GM12878 (cell line): ENCODE data around the gene ASIC5. TPM values are rescaled to one million over a fixed set of nuclear protein-coding genes. Genes with fewer than 3 reads are reported as not detected.

Experiments
- ATAC-seq: fragments of 200-7000 bp; cut with Tn5 transposase; 3 replicates; pipeline ENCODE4 v1.9.1; 2020; ENCODE audit warnings: mild to moderate bottlenecking, moderate library complexity
- BruUV-seq: library from RNA; stranded (reverse); fragments of 400-500 nt; replicated peaks from 2 replicates; lab custom pipeline; 2021; lab: Mats Ljungman, UMichigan
- CTCF ChIA-PET: fragments of 300-600 bp; sonication (Branson Sonifier 250); formaldehyde crosslinking; extraction: SDS; loops from one replicate; lab custom pipeline; 2021; ENCODE audit warnings: inconsistent platforms; lab: Yijun Ruan, JAX
- POLR2A ChIA-PET: fragments of 350-600 bp; formaldehyde crosslinking; extraction: SDS; loops from one replicate; lab custom pipeline; 2021; ENCODE audit warnings: inconsistent platforms; lab: Charles Lee
- RAD21 ChIA-PET: fragments of 300-600 bp; sonication (Branson Sonifier 250); formaldehyde crosslinking; loops from one replicate; lab custom pipeline; 2023; ENCODE audit warnings: antibody characterized with exemption; ENCODE audit not compliant: unreplicated experiment; lab: Charles Lee
- SMC1A ChIA-PET: fragments of 300-600 bp; sonication (Branson Sonifier 250); formaldehyde crosslinking; loops from one replicate; lab custom pipeline; 2023; ENCODE audit not compliant: unreplicated experiment, uncharacterized antibody; lab: Charles Lee
- DNase-seq: peaks from one replicate; pipeline ENCODE4 v3.0.0-alpha.2; 2011; ENCODE audit warnings: low read depth, low spot score
- FAIRE-seq: peaks from 3 replicates; lab custom pipeline; 2011; peaks lifted over from hg19 to GRCh38; lab: Jason Lieb, UNC
- H2AFZ ChIP-seq: 2 replicates; pipeline ENCODE4 v1.6.0; 2011; ENCODE audit warnings: low read depth, low read length, control low read depth; ENCODE audit not compliant: control insufficient read depth
- H3K27ac ChIP-seq: 2 replicates; pipeline ENCODE4 v1.5.1; 2011; ENCODE audit warnings: control low read depth; ENCODE audit not compliant: control insufficient read depth, insufficient read depth
- H3K27me3 ChIP-seq, 2 experiments: replicated peaks in 1 of 2; 2 replicates each; pipeline versions ENCODE4 v1.6.0 to v1.6.1; 2011; ENCODE audit warnings: low read length in 1 of 2; ENCODE audit not compliant: control insufficient read depth in 2 of 2, insufficient read depth in 2 of 2
- H3K36me3 ChIP-seq, 2 experiments: 2 replicates each; pipeline ENCODE4 v1.5.1; 2011; ENCODE audit warnings: low read length in 1 of 2; ENCODE audit not compliant: control insufficient read depth in 2 of 2, insufficient read depth in 2 of 2
- H3K4me1 ChIP-seq: 2 replicates; pipeline ENCODE4 v1.6.1; 2011; ENCODE audit warnings: mild to moderate bottlenecking, low read length, moderate library complexity, mixed read lengths; ENCODE audit not compliant: control insufficient read depth, insufficient read depth
- H3K4me2 ChIP-seq: 2 replicates; pipeline ENCODE4 v1.6.0; 2011; ENCODE audit warnings: control low read depth; ENCODE audit not compliant: control insufficient read depth, insufficient read depth
- H3K4me3 ChIP-seq: fragments of 200-600 bp; sonication (generic); 2 replicates; pipeline ENCODE4 v1.5.1; 2016
- H3K79me2 ChIP-seq: 2 replicates; pipeline ENCODE4 v1.6.0; 2011; ENCODE audit warnings: low read length; ENCODE audit not compliant: control insufficient read depth, insufficient read depth
- H3K9ac ChIP-seq: 2 replicates; pipeline ENCODE4 v1.8.0; 2011; ENCODE audit warnings: low read length, control low read depth, mixed read lengths; ENCODE audit not compliant: control insufficient read depth, insufficient read depth
- H3K9me3 ChIP-seq: replicated peaks from 3 replicates; pipeline ENCODE4 v1.5.1; 2011; ENCODE audit warnings: mild to moderate bottlenecking, low read length; ENCODE audit not compliant: control insufficient read depth, insufficient read depth
- H4K20me1 ChIP-seq: 2 replicates; pipeline ENCODE4 v1.6.0; 2011; ENCODE audit not compliant: control insufficient read depth, insufficient read depth
- EZH2 ChIP-seq: IDR thresholded peaks from 2 replicates; pipeline ENCODE4 v1.6.1; 2012; ENCODE audit warnings: low read depth, mild to moderate bottlenecking, control low read depth, inconsistent platforms, low read length, borderline replicate concordance; ENCODE audit not compliant: control insufficient read depth
- NR2C1 ChIP-seq: fragments of 450-650 bp; IDR thresholded peaks from 2 replicates; pipeline ENCODE4 v1.6.1; 2017; ENCODE audit warnings: antibody characterized with exemption, mild to moderate bottlenecking, moderate library complexity
- PML ChIP-seq: IDR thresholded peaks from 2 replicates; pipeline ENCODE4 v1.6.1; 2012; ENCODE audit warnings: low read length, inconsistent platforms
- RUNX3 ChIP-seq: IDR thresholded peaks from 2 replicates; pipeline ENCODE4 v1.6.1; 2012; ENCODE audit warnings: low read length, inconsistent platforms
- SMAD5 ChIP-seq: IDR thresholded peaks from 2 replicates; pipeline ENCODE4 v1.6.1; 2016; ENCODE audit warnings: antibody characterized with exemption, low read depth
- SP1 ChIP-seq: IDR thresholded peaks from one replicate; pipeline ENCODE4 v1.6.1; 2011; ENCODE audit warnings: low read depth, low read length
- TCF12 ChIP-seq: IDR thresholded peaks from 2 replicates; pipeline ENCODE4 v1.6.1; 2011; ENCODE audit warnings: low read depth, mild to moderate bottlenecking, low read length
- TCF3 ChIP-seq: IDR thresholded peaks from 2 replicates; pipeline ENCODE4 v1.6.1; 2012; ENCODE audit warnings: low read depth, mild to moderate bottlenecking, low read length, borderline replicate concordance; ENCODE audit not compliant: insufficient read depth
- ZNF207 ChIP-seq: fragments of 450-650 bp; IDR thresholded peaks from 2 replicates; pipeline ENCODE4 v1.6.1; 2014; ENCODE audit warnings: antibody characterized with exemption, mild to moderate bottlenecking, borderline replicate concordance
- ZSCAN29 ChIP-seq: fragments of 450-650 bp; IDR thresholded peaks from 2 replicates; pipeline ENCODE4 v1.6.1; 2017; ENCODE audit warnings: mild to moderate bottlenecking, moderate library complexity
- whole genome bisulfite sequencing: methylation state at CpG from one replicate; pipeline ENCODE4 v1.1.6; 2016; ENCODE audit warnings: low lambda C conversion rate; ENCODE audit not compliant: insufficient replicate concordance, insufficient coverage; ENCODE audit errors: missing lambda C conversion rate; 5-methylcytosine and 5-hydroxymethylcytosine counted together
- in situ Hi-C: fragments of 300-500 bp; cut with MboI; formaldehyde crosslinking; loops from 9 replicates; pipeline ENCODE4 v1.14.3; 2018; ENCODE audit warnings: mixed read lengths
- intact Hi-C: fragments of 100-400 bp; cut with micrococcal nuclease; formaldehyde crosslinking; loops from one replicate; pipeline ENCODE4 v1.14.2; 2022; ENCODE audit not compliant: unreplicated experiment
- polyA plus RNA-seq, 11 experiments: library from polyadenylated mRNA; depleted of rRNA in 4 of 11; unstranded in 6 of 11; stranded (reverse) in 5 of 11; fragments of >200 nt; fragmentation: Nextera tagmentation in 4 of 11; fragmentation: Illumina TruSeq in 1 of 11; extraction: Ambion mirVana in 4 of 11; extraction: Trizol in 1 of 11; gene quantifications; 1 replicate in 1 of 11; 2 replicates in 10 of 11; pipeline versions ENCODE4 v1.2.1 to v1.2.3, GENCODE V29; 2011 to 2016; ENCODE audit warnings: inconsistent platforms in 2 of 11, missing spikeins in 2 of 11, low read depth in 1 of 11
- total RNA-seq, 4 experiments: library from RNA; depleted of rRNA in 3 of 4; stranded (reverse); fragments of >200 nt in 3 of 4; fragmentation: Illumina TruSeq in 1 of 4; extraction: Trizol in 1 of 4; gene quantifications; 2 replicates each; pipeline versions ENCODE4 v1.2.1 to v1.2.3, GENCODE V29; 2013 to 2021
- TF ChIP-seq, protein P1 (sequence below): fragments of 450-650 bp; IDR thresholded peaks from 2 replicates; pipeline ENCODE4 v1.6.1; 2016; ENCODE audit warnings: mild to moderate bottlenecking, moderate library complexity, borderline replicate concordance
- TF ChIP-seq, protein P2 (sequence below): fragments of 450-650 bp; IDR thresholded peaks from 2 replicates; pipeline ENCODE4 v1.6.1; 2017; ENCODE audit warnings: mild to moderate bottlenecking, moderate library complexity
- TF ChIP-seq, protein P3 (sequence below): fragments of 450-650 bp; IDR thresholded peaks from 2 replicates; pipeline ENCODE4 v1.6.1; 2018; ENCODE audit warnings: mild to moderate bottlenecking, low read depth, moderate library complexity; ENCODE audit not compliant: partially characterized antibody

Gene ASIC5
- total and polyA plus RNA-seq, 10 of the 15 experiments (the other 5 are each of a cell fraction or from before 2014, with no cell fraction given) = not detected

DNA sequence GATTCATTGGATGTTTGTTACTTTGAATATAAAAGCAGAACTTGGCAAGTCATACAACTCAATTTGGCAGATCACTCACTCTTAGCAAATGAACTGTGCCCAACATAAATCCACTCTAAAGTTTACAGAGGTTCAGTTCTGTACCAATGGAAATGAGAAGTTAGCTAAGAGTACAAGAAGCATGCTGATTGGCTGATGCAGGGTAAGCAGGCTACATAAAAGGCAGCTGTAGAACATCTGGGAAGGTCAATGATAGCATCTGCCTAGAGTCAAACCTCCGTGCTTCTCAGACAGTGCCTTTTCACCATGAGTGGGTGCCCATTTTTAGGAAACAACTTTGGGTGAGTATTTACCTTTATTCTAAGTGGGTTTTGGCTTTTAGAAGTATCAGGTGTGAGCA is 37.4 kb upstream of the ASIC5 start, which contains the start of gene TDO2:
TDO2 (plus strand) TSS at position 244 of the 400 bp plus-strand sequence; CDS start at position 307, 63 bp downstream.
- CTCF ChIA-PET = interaction anchor here (1.1 to 1.6 kb wide), 2 partner anchors 10 to 49 kb away, joined by 3 to 4 read pairs; no protein-coding TSS in a partner anchor
- intact Hi-C loops = no loop called here
- TF ChIP-seq, protein P1, sequence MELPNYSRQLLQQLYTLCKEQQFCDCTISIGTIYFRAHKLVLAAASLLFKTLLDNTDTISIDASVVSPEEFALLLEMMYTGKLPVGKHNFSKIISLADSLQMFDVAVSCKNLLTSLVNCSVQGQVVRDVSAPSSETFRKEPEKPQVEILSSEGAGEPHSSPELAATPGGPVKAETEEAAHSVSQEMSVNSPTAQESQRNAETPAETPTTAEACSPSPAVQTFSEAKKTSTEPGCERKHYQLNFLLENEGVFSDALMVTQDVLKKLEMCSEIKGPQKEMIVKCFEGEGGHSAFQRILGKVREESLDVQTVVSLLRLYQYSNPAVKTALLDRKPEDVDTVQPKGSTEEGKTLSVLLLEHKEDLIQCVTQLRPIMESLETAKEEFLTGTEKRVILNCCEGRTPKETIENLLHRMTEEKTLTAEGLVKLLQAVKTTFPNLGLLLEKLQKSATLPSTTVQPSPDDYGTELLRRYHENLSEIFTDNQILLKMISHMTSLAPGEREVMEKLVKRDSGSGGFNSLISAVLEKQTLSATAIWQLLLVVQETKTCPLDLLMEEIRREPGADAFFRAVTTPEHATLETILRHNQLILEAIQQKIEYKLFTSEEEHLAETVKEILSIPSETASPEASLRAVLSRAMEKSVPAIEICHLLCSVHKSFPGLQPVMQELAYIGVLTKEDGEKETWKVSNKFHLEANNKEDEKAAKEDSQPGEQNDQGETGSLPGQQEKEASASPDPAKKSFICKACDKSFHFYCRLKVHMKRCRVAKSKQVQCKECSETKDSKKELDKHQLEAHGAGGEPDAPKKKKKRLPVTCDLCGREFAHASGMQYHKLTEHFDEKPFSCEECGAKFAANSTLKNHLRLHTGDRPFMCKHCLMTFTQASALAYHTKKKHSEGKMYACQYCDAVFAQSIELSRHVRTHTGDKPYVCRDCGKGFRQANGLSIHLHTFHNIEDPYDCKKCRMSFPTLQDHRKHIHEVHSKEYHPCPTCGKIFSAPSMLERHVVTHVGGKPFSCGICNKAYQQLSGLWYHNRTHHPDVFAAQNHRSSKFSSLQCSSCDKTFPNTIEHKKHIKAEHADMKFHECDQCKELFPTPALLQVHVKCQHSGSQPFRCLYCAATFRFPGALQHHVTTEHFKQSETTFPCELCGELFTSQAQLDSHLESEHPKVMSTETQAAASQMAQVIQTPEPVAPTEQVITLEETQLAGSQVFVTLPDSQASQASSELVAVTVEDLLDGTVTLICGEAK = no peak
- TF ChIP-seq TCF3 (no peak), NR2C1 (no peak), TCF12 (no peak), ZNF207 (no peak), ZSCAN29 (no peak), PML (no peak), EZH2 (no peak), SP1 (no peak), RUNX3 (no peak), SMAD5 (no peak)
- TF ChIP-seq, protein P2, sequence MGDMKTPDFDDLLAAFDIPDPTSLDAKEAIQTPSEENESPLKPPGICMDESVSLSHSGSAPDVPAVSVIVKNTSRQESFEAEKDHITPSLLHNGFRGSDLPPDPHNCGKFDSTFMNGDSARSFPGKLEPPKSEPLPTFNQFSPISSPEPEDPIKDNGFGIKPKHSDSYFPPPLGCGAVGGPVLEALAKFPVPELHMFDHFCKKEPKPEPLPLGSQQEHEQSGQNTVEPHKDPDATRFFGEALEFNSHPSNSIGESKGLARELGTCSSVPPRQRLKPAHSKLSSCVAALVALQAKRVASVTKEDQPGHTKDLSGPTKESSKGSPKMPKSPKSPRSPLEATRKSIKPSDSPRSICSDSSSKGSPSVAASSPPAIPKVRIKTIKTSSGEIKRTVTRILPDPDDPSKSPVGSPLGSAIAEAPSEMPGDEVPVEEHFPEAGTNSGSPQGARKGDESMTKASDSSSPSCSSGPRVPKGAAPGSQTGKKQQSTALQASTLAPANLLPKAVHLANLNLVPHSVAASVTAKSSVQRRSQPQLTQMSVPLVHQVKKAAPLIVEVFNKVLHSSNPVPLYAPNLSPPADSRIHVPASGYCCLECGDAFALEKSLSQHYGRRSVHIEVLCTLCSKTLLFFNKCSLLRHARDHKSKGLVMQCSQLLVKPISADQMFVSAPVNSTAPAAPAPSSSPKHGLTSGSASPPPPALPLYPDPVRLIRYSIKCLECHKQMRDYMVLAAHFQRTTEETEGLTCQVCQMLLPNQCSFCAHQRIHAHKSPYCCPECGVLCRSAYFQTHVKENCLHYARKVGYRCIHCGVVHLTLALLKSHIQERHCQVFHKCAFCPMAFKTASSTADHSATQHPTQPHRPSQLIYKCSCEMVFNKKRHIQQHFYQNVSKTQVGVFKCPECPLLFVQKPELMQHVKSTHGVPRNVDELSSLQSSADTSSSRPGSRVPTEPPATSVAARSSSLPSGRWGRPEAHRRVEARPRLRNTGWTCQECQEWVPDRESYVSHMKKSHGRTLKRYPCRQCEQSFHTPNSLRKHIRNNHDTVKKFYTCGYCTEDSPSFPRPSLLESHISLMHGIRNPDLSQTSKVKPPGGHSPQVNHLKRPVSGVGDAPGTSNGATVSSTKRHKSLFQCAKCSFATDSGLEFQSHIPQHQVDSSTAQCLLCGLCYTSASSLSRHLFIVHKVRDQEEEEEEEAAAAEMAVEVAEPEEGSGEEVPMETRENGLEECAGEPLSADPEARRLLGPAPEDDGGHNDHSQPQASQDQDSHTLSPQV = no peak
- TF ChIP-seq, protein P3, sequence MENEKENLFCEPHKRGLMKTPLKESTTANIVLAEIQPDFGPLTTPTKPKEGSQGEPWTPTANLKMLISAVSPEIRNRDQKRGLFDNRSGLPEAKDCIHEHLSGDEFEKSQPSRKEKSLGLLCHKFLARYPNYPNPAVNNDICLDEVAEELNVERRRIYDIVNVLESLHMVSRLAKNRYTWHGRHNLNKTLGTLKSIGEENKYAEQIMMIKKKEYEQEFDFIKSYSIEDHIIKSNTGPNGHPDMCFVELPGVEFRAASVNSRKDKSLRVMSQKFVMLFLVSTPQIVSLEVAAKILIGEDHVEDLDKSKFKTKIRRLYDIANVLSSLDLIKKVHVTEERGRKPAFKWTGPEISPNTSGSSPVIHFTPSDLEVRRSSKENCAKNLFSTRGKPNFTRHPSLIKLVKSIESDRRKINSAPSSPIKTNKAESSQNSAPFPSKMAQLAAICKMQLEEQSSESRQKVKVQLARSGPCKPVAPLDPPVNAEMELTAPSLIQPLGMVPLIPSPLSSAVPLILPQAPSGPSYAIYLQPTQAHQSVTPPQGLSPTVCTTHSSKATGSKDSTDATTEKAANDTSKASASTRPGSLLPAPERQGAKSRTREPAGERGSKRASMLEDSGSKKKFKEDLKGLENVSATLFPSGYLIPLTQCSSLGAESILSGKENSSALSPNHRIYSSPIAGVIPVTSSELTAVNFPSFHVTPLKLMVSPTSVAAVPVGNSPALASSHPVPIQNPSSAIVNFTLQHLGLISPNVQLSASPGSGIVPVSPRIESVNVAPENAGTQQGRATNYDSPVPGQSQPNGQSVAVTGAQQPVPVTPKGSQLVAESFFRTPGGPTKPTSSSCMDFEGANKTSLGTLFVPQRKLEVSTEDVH = no peak

More for the DNA sequence above, 37.4 kb upstream of the ASIC5 start, which contains the start of gene TDO2:
- Histone ChIP-seq H3K9ac (no peak within 1 kb of the TSS), H2AFZ (no peak within 1 kb of the TSS), H3K27me3 (no peaks in the 10 kb centered on the region), H3K9me3 (no peaks in the 10 kb centered on the region), H4K20me1 (no peaks in the 10 kb centered on the region), H3K4me1 (peaks cover 3% of the 10 kb centered on the region; the same call in 1 of the 2 replicates), H3K36me3 (no peaks in the 10 kb centered on the region), H3K4me2 (no peak within 1 kb of the TSS), H3K27ac (no peak within 1 kb of the TSS), H3K4me3 (no peak within 1 kb of the TSS), H3K79me2 (no peaks in the 10 kb centered on the region)
- in situ Hi-C loops = no loop called here
- POLR2A ChIA-PET = no interaction called here
- BruUV-seq = no TSS peak
- no peak for ATAC-seq
- SMC1A ChIA-PET = interaction anchor here (0.8 to 2.3 kb wide), 4 partner anchors 9 to 49 kb away, joined by 3 to 10 read pairs (median 6); no protein-coding TSS in a partner anchor
- RAD21 ChIA-PET = interaction anchor here (1.2 kb wide), 1 partner anchor 14 kb away, joined by 5 read pairs; no protein-coding TSS in a partner anchor
- no peak for FAIRE-seq
- WGBS = 21% methylated on average over 1 of the region's 1 CpG
- no peak for DNase-seq
